UCSD-AML1 (cell line): ENCODE results near the gene HAS3.

Experiments used
- DNase-seq: peaks from one replicate; lab custom pipeline; 2025; ENCODE audit not compliant: unreplicated experiment; lab: John Stamatoyannopoulos, UW

HAS3 gene

GRCh38 chr16:69089091-69089910, 16.2 kb upstream of the HAS3 start:
- DNase-seq = no peak

GRCh38 chr16:69093974-69094373, 11.5 kb upstream of the HAS3 start:
- DNase-seq = no peak

DNA sequence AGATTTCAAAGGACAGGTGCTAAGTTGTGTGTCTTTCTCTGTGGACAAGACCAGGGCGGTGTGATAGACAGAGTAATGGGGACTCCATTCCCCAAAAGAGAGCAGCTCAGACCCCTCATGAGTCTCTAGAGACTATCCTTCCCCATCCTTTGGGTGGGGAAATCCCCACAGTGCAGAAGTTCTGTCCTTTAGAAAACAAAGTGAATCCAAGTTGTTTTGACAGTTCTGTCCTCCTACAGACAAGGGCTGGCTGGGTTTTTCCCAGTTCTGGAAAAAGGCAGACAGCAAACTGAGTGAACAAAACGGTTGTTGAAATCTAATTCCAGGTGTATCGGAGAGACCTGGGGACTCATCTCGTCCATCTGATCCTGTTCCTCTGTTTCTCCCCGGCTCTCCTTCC, 11.0 kb upstream of the HAS3 start:
- DNase-seq = no peak

DNA sequence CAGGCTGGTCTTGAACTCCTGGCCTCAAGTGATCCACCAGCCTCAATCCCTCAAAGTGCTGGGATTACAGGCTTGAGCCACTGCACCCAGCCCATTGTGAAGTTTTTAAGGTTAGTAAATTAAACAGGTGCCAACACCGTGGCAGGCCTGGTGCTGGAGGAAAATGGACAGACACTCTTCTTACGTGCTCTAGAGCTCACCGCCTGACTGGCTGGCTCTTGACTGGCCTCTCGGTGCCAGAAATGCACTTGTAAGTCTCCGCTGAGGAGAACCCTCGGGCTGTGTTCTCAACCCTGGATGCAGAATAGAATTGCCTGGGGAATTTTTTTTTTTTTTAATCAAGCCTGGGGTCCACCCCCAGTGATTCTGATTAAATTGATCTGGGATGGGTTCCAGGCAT, 10.3 kb upstream of the HAS3 start:
- DNase-seq = no peak

- no peak for DNase-seq
Measured at GRCh38 chr16:69100071-69100691, 5.3 kb upstream of the HAS3 start.

DNA sequence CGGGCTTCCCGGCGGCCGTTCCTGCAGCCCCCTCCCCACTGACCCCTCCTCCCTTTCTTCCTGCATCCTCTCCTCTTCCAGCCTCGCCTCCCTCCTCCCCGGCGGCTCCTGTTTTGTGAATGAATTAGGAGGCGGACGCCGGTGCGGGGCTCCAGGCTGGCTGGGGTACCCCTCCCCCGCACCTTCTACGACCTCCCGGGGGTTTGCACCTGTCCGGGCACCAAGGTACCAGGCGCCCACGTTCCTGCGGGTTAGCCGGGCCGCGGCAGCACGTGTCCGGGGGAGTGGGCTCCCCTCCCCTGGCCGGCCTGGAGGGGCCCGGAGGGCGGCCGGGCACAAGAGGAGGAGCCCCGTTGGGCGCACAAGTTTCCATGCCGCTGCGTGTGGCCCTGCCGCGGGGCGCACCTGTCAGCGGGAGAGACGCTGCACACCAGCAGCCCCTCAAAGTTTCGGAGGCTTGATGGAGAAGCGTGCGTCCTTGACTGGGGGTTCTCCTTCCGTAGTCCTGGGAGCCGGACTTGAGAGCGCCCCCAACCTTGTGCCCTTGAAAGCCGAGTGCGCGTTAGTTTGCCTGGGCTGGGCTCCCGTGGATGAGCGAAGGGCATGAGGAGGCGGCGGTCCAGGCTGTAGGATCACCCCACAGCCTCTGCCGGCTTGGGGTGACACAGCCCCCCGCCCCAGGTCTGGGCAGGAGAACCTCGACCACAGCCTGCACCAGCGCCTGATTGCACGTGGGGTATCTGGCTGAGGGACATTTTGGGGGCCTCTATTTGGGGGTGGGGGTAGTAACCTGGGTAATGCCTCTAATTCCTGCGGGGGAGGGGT, 1.2 kb downstream of the HAS3 start:
- no peak for DNase-seq

- no peak for DNase-seq
Measured at GRCh38 chr16:69107316-69107962, 2.0 kb downstream of the HAS3 start.

DNA sequence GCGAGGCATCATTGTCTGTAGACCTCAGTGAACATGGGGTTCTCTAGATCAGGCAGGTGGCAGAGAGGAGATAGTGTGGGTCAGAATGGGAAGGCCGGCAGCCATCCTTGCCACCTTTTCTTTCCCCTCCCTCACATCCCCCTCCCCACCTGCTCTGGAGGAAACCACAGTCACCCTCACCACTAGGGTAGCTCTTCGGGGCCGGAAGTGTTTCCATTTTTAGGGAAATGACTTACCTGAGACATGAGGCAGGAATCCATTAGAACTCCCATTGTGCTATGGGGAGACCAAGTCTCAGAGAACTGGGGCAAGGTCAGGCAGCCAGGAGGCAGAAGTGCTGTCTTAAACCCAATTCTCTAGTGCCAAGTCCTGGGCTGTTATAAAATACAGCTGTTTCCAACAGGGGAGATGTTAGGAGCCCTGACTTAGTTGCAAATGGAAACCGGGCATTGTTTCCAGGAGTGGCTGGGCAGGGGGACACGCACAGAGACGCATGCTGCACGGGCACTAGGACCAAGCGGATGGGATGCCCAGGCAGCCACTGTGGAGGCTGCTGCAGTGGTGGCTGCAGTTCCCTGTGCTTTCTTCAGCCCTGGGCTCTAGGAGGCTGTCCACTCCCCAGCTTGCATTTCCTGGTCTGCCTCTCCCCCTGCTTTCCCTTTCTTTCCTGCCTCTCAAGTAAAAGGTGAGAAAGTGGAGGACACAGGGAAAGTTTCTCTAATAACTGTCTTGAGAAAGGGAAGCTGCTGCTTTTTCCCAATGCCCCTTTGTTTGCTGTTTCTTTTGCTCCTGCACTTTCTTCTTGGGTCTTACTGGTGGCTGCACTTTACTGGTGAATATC, 2.8 kb downstream of the HAS3 start:
- DNase-seq = no peak

GRCh38 chr16:69108905-69109252, 3.4 kb downstream of the HAS3 start:
- no peak for DNase-seq

DNA sequence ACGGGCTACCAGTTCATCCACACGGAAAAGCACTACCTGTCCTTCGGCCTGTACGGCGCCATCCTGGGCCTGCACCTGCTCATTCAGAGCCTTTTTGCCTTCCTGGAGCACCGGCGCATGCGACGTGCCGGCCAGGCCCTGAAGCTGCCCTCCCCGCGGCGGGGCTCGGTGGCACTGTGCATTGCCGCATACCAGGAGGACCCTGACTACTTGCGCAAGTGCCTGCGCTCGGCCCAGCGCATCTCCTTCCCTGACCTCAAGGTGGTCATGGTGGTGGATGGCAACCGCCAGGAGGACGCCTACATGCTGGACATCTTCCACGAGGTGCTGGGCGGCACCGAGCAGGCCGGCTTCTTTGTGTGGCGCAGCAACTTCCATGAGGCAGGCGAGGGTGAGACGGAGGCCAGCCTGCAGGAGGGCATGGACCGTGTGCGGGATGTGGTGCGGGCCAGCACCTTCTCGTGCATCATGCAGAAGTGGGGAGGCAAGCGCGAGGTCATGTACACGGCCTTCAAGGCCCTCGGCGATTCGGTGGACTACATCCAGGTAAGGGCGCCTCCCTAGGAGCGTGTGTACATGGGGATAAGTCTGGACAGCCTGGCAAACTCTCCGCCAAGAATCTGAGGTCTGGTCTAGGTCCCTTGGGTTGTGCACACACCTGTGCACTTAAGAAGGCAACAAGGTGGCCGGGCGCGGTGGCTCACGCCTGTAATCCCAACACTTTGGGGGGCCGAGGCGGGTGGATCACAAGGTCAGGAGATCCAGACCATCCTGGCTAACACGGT, 4.2 kb downstream of the HAS3 start:
- DNase-seq = no peak

- no peak for DNase-seq
Measured at GRCh38 chr16:69110406-69110805, 5.0 kb downstream of the HAS3 start.

- no peak for DNase-seq
Measured at GRCh38 chr16:69111216-69111875, 5.9 kb downstream of the HAS3 start.

DNA sequence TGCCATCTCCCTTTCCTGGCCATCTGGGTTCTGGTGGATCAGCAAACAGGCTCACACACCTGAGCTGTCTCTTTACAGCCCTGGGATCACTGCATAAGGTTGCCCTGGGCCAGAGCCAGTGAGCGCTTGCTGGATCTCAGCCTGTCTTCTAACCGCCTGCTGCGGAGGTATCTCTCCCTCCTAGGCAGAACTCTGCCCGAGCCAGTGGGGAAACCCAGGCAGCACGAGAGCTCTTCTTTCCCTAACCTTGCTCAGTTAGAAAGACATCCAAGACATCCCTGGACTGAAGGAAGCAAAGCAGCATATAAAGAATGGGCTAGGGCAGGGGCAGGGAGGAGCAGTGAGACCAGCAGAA, 6.4 kb downstream of the HAS3 start:
- no peak for DNase-seq

DNA sequence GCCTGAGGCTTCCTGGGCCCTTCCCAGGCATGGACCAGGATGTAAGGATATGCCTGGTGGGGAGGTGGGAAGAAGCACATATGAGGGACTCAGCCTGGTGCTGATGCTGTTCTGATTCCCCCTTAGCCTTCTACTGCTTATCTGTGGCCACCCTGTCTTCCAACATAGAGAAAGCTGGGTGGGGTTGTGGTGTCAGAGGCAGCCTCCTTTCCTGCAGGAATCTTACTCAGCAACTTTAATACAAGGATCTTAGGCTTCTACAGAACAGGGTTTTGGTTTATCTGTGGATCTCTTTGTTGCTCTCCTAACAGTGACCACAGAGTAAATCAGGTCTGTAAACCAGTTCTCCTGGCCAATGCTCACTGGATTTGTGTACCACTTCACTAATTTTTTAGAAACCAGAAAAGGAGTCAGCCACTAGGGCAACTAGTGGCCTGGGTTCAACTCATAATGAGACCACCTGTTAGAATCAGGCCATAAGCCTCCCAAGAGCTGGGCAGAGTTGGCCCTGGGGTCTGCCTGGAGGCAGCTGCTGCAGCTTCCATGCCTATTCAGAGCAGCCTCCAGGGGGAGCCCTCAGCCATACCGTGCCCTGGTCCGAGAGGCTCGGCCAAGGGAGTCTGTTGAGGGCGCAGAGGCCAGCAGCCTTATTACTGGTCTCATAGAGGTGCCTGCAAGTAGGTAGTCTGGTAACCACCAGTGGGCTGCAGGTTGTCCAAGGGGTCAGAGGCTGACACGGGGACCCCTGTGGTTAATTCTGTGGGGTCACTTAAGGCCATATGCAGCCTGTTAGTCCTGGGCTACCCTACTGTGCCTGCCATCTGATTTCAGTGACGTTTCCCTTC, 7.1 kb downstream of the HAS3 start:
- DNase-seq = peak; percentile 54

GRCh38 chr16:69113216-69113615, 7.8 kb downstream of the HAS3 start:
- DNase-seq = no peak

GRCh38 chr16:69114346-69114975, 9.0 kb downstream of the HAS3 start:
- DNase-seq = no peak

GRCh38 chr16:69114976-69115355, 9.5 kb downstream of the HAS3 start:
- DNase-seq = no peak

DNA sequence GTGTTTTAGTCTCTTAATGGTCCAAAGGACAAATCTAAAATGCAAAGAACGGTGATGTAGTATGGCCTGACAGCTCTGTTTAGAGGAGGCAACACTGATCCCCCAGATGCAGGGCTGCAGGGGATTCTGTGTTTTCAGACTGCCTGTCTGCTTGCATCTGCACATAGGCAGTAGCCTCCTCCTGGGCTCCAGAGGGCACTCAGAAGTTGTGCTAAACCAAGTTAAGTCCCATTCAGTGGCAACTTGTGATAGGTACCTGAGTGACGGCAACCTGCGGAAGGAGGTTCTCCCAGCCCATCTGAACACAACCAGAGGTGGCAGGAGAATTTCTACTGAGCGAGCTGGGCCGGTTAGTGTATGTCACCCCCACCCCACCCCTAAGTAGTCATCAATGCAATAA, 9.9 kb downstream of the HAS3 start:
- no peak for DNase-seq
